Hematopoietic multipotent progenitor cell (in vitro differentiated cells): ENCODE data around the gene NDUFA8. TPM values are rescaled to one million over a fixed set of nuclear protein-coding genes. Genes with fewer than 3 reads are reported as not detected.

Experiments
- DNase-seq, 3 donors: peaks; one replicate each; pipeline ENCODE4 v3.0.0-alpha.2; 2011 to 2015; ENCODE audit warnings: low read depth in 2 of 3, low spot score in 2 of 3
- total RNA-seq: library from RNA; depleted of rRNA; stranded (reverse); fragments of >200 nt; gene quantifications from one replicate; pipeline ENCODE4 v1.2.3, GENCODE V29; 2012

NDUFA8 gene
- total RNA-seq, 1 donor = 12.7 TPM

GRCh38 chr9:122124048-122124447 is 35.5 kb downstream of the NDUFA8 start:
- DNase-seq = no peak

GRCh38 chr9:122122903-122123632 is 36.5 kb downstream of the NDUFA8 start:
- DNase-seq = peak; percentile 58 to 80 (median 71)

- peak in 1 of 3 donors; percentile 34 for DNase-seq
These were observed 37.1 kb downstream of the NDUFA8 start for GRCh38 chr9:122122468-122122867.

- DNase-seq = no peak
These were observed 37.6 kb downstream of the NDUFA8 start for GRCh38 chr9:122121931-122122330.

- DNase-seq = no peak
These were observed 38.2 kb downstream of the NDUFA8 start for GRCh38 chr9:122121391-122121790.

GRCh38 chr9:122120316-122121071 is 39.1 kb downstream of the NDUFA8 start:
- no peak for DNase-seq

- DNase-seq = no peak
These were observed 39.9 kb downstream of the NDUFA8 start for GRCh38 chr9:122119721-122120120.

- no peak for DNase-seq
These were observed 40.4 kb downstream of the NDUFA8 start for GRCh38 chr9:122119166-122119521.

- DNase-seq = no peak
These were observed 41.0 kb downstream of the NDUFA8 start for GRCh38 chr9:122118343-122119165.

- DNase-seq = peak in 1 of 3 donors; percentile 51
These were observed 42.3 kb downstream of the NDUFA8 start for GRCh38 chr9:122117241-122117640.

GRCh38 chr9:122116448-122117173 is 43.0 kb downstream of the NDUFA8 start:
- DNase-seq = no peak

GRCh38 chr9:122116040-122116439 is 43.5 kb downstream of the NDUFA8 start:
- DNase-seq = no peak

GRCh38 chr9:122115176-122116035 is 44.2 kb downstream of the NDUFA8 start:
- DNase-seq = no peak

GRCh38 chr9:122113574-122113973 is 46.0 kb downstream of the NDUFA8 start:
- DNase-seq = no peak

GRCh38 chr9:122112238-122112637 is 47.3 kb downstream of the NDUFA8 start:
- DNase-seq = no peak

- no peak for DNase-seq
These were observed 48.0 kb downstream of the NDUFA8 start for GRCh38 chr9:122111413-122112085.

GRCh38 chr9:122110100-122110833 is 49.3 kb downstream of the NDUFA8 start:
- DNase-seq = no peak

- DNase-seq = no peak
These were observed 50.4 kb downstream of the NDUFA8 start for GRCh38 chr9:122109035-122109813.
